Loucy (cell line): ENCODE data around the gene TPST2.

Source experiments
- CTCF ChIP-seq: fragments of 200-600 bp; sonication (generic); conservative IDR thresholded peaks from 2 replicates; pipeline ENCODE4 v1.5.1; 2014; ENCODE audit warnings: mild to moderate bottlenecking, antibody characterized with exemption, low read length
- EZH2phosphoT487 ChIP-seq: fragments of 200-600 bp; IDR thresholded peaks from 2 replicates; pipeline ENCODE4 v1.6.1; 2018; ENCODE audit warnings: antibody characterized with exemption, mild to moderate bottlenecking, moderate library complexity, borderline replicate concordance

- TF ChIP-seq CTCF (no peak), EZH2phosphoT487 (no peak)
These were observed 28.0 kb downstream of the TPST2 start for GRCh38 chr22:26561756-26562417.
